Measurements from ENCODE around the gene MDM2. TPM values are rescaled to one million over a fixed set of nuclear protein-coding genes. Genes with fewer than 3 reads are reported as not detected.

MDM2 gene
- total and polyA plus RNA-seq, 10 of the 15 experiments (the other 5 are each of a cell fraction or from before 2014, with no cell fraction given): 48.2 to 174 (median 85.0) TPM

DNA sequence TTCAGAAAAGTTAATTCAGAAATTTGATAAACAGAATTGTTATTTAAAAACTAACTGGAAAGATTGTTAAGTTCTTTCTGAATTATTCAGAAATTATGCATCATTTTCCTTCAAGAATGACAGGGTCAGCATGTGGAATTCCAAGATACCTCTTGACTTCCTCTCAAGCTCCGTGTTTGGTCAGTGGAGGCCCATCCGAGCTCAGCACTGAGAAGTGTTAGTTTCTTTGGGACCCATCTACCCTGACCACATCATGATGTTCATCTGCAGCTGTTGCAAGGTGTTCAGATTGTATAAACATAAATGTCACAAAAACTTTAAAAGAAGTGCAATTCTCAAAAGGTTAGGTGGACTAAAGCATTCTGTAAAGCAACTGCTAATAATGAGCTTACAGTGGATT is 33.7 kb downstream of the MDM2 start (continued):
- TF ChIP-seq PKNOX1 (IDR thresholded peaks at IDR 0.05): no peak
- TF ChIP-seq, protein P1, sequence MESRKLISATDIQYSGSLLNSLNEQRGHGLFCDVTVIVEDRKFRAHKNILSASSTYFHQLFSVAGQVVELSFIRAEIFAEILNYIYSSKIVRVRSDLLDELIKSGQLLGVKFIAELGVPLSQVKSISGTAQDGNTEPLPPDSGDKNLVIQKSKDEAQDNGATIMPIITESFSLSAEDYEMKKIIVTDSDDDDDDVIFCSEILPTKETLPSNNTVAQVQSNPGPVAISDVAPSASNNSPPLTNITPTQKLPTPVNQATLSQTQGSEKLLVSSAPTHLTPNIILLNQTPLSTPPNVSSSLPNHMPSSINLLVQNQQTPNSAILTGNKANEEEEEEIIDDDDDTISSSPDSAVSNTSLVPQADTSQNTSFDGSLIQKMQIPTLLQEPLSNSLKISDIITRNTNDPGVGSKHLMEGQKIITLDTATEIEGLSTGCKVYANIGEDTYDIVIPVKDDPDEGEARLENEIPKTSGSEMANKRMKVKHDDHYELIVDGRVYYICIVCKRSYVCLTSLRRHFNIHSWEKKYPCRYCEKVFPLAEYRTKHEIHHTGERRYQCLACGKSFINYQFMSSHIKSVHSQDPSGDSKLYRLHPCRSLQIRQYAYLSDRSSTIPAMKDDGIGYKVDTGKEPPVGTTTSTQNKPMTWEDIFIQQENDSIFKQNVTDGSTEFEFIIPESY (IDR thresholded peaks at IDR 0.05): no peak
- no peak for TF ChIP-seq RAD21 (IDR thresholded peaks at IDR 0.05; ENCODE audit: insufficient read depth, low read depth, low read length)
- no peak for TF ChIP-seq SREBF1 (IDR thresholded peaks at IDR 0.05; ENCODE audit: low read length)
- TF ChIP-seq PML (IDR thresholded peaks at IDR 0.05; ENCODE audit: low read length): 0 out of 2 replicates have a peak, but pooled peaks have one; percentile 26
- TF ChIP-seq EP300 (IDR thresholded peaks at IDR 0.05; ENCODE audit: borderline replicate concordance in 1 of 2, control insufficient read depth in 1 of 2, low read depth in 2 of 2, low read length in 2 of 2): no peak
- TF ChIP-seq SMAD5 (IDR thresholded peaks at IDR 0.05; ENCODE audit: low read depth): no peak
- TF ChIP-seq SMAD1 (IDR thresholded peaks at IDR 0.05; ENCODE audit: low read depth, partially characterized antibody): no peak
- TF ChIP-seq CBX3 (IDR thresholded peaks at IDR 0.05; ENCODE audit: borderline replicate concordance, low read depth): no peak

DNA sequence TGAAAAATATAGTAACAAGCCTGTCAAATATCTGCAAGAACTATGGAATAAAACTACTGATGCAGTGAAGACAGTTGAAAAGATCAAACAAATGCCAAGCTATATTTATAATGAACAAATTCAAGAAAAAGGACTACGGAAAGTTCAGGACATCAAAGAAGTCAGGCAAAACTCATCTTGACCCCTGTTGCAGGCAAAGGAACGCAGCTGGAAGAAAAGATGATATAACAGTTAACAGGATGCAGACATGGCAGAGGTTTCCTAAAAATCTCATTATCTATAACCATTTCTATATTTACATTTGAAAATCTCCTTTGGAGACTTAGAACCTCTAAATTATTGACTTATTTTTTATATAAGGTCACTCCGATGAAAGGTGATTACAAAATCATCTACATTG is 34.1 kb downstream of the MDM2 start:
- in situ Hi-C loops (cut with MboI): no loop called here
- Histone ChIP-seq H3K36me3 (ENCODE audit: control insufficient read depth in 2 of 2, insufficient read depth in 2 of 2, low read length in 1 of 2) (peaks cover 10 to 37% of the 10 kb centered on the region in 2 experiments), H3K79me2 (ENCODE audit: control insufficient read depth, insufficient read depth, low read length) (no peaks in the 10 kb centered on the region; the same call in 1 of the 2 replicates)
- no peak for TF ChIP-seq TCF3 (IDR thresholded peaks at IDR 0.05; ENCODE audit: borderline replicate concordance, insufficient read depth, low read depth, low read length)
- TF ChIP-seq RCOR1 (conservative IDR thresholded peaks at IDR 0.05; ENCODE audit: low read depth, low read length): no peak
- no peak for TF ChIP-seq TARDBP (IDR thresholded peaks at IDR 0.05; ENCODE audit: borderline replicate concordance)
- TF ChIP-seq BACH1 (IDR thresholded peaks at IDR 0.05; ENCODE audit: borderline replicate concordance): no peak
- TF ChIP-seq, protein P2, sequence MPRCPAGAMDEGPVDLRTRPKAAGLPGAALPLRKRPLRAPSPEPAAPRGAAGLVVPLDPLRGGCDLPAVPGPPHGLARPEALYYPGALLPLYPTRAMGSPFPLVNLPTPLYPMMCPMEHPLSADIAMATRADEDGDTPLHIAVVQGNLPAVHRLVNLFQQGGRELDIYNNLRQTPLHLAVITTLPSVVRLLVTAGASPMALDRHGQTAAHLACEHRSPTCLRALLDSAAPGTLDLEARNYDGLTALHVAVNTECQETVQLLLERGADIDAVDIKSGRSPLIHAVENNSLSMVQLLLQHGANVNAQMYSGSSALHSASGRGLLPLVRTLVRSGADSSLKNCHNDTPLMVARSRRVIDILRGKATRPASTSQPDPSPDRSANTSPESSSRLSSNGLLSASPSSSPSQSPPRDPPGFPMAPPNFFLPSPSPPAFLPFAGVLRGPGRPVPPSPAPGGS (IDR thresholded peaks at IDR 0.05; ENCODE audit: borderline replicate concordance, insufficient read depth, low read depth, low read length, poor library complexity, severe bottlenecking): no peak
- no peak for TF ChIP-seq KAT2A (conservative IDR thresholded peaks at IDR 0.05; ENCODE audit: control insufficient read depth, low read depth, low read length)
- TF ChIP-seq EZH2 (IDR thresholded peaks at IDR 0.05; ENCODE audit: borderline replicate concordance, control insufficient read depth, low read depth, low read length): no peak
- no peak for TF ChIP-seq YY1 (IDR thresholded peaks at IDR 0.05; ENCODE audit: low read depth, low read length)
- no peak for TF ChIP-seq SP1 (IDR thresholded peaks at IDR 0.05; ENCODE audit: low read depth, low read length)
- TF ChIP-seq ESRRA (IDR thresholded peaks at IDR 0.05; ENCODE audit: low read length): no peak
- TF ChIP-seq ZBED1 (IDR thresholded peaks at IDR 0.05; ENCODE audit: borderline replicate concordance): no peak
- TF ChIP-seq MEF2B (IDR thresholded peaks at IDR 0.05; ENCODE audit: partially characterized antibody, poor library complexity, severe bottlenecking): no peak

More for the DNA sequence above, 34.1 kb downstream of the MDM2 start:
- H4K20me1 ChIP-seq (ENCODE audit: control insufficient read depth, insufficient read depth): no peaks in the 10 kb centered on the region
- no peak overlapping the region for H3K9ac ChIP-seq (ENCODE audit: control insufficient read depth, insufficient read depth, low read length)
- ChIA-PET SMC1A (ENCODE audit: uncharacterized antibody, unreplicated experiment) (interaction anchor here (0.6 to 4.5 kb wide), 3 partner anchors 12 to 258 kb away, joined by 3 to 15 read pairs (median 4); no protein-coding TSS in a partner anchor), RAD21 (ENCODE audit: unreplicated experiment) (no interaction called here), POLR2A (no interaction called here), CTCF (interaction anchor here (0.8 to 1.8 kb wide), 4 partner anchors 10 to 55 kb away, joined by 3 to 13 read pairs (median 5); no protein-coding TSS in a partner anchor)
- intact Hi-C loops (cut with micrococcal nuclease; ENCODE audit: unreplicated experiment): loop anchor here (10.0 kb wide), 1 partner anchor 403 kb away; no protein-coding TSS in a partner anchor
- FAIRE-seq (no peak), ATAC-seq (no peak), DNase-seq (ENCODE audit: low read depth, low spot score) (no peak)
- no peak overlapping the region for H3K27ac ChIP-seq (ENCODE audit: control insufficient read depth, insufficient read depth)
- H3K4me1 ChIP-seq (ENCODE audit: control insufficient read depth, insufficient read depth, low read length): no peaks in the 10 kb centered on the region
- WGBS (ENCODE audit: insufficient coverage, insufficient replicate concordance, low lambda C conversion rate, missing lambda C conversion rate): 96% methylated on average over 3 of the region's 3 CpGs
- H3K9me3 ChIP-seq (replicated peaks; ENCODE audit: control insufficient read depth, insufficient read depth, low read length): no peaks in the 10 kb centered on the region
- H3K27me3 ChIP-seq (replicated peaks in 1 of 2; ENCODE audit: control insufficient read depth in 2 of 2, insufficient read depth in 2 of 2, low read length in 1 of 2): no peaks in the 10 kb centered on the region
- no peak overlapping the region for H2AFZ ChIP-seq (ENCODE audit: control insufficient read depth, low read depth, low read length)
- H3K4me2 ChIP-seq (ENCODE audit: control insufficient read depth, insufficient read depth): no peak overlapping the region
- no TSS peak for BruUV-seq (replicated peaks)
- no peak overlapping the region for H3K4me3 ChIP-seq

Data from GM12878 (cell line).